Upper lobe of left lung (tissue), 4 donors: ENCODE measurements around the gene TFR2.

Experiments used
- CTCF ChIP-seq, 6 experiments: fragments of 450-650 bp in 4 of 6; fragments of 200-600 bp in 2 of 6; sonication (generic) in 2 of 6; IDR thresholded peaks; one replicate each; pipeline ENCODE4 v1.5.1; 2016 to 2019; ENCODE audit warnings: antibody characterized with exemption in 6 of 6
- EP300 ChIP-seq, 4 donors: sonication (generic); formaldehyde crosslinking; IDR thresholded peaks; one replicate each; pipeline ENCODE4 v1.5.1; 2017; ENCODE audit warnings: antibody characterized with exemption in 4 of 4, control low read depth in 2 of 4
- POLR2A ChIP-seq, 4 donors: fragments of 450-650 bp; IDR thresholded peaks; one replicate each; pipeline ENCODE4 v1.5.1; 2016 to 2017; ENCODE audit warnings: antibody characterized with exemption in 4 of 4, mild to moderate bottlenecking in 2 of 4

GRCh38 chr7:100599911-100600729, 41.2 kb downstream of the TFR2 start:
- TF ChIP-seq CTCF (IDR thresholded peaks at IDR 0.05): no peak
- TF ChIP-seq POLR2A (IDR thresholded peaks at IDR 0.05): no peak
- TF ChIP-seq EP300 (IDR thresholded peaks at IDR 0.05): no peak
